NCI-H460 (cell line): Measurements from ENCODE around the gene DZIP1L. TPM values are rescaled to one million over a fixed set of nuclear protein-coding genes. Genes with fewer than 3 reads are reported as not detected.
"Not testable (repeated sequence)": the region's sequence is repeated elsewhere in the genome, so short reads cannot be mapped to it uniquely, and the experiment has no call there.

Source experiments
- DNase-seq: peaks from one replicate; pipeline ENCODE4 v3.0.0-alpha.2; 2016; ENCODE audit warnings: low read depth; ENCODE audit errors: extremely low read depth
- total RNA-seq: library from RNA; depleted of rRNA; stranded (reverse); fragments of >200 nt; shearing (Covaris generic); gene quantifications from 2 replicates; pipeline ENCODE4 v1.2.3, GENCODE V29; 2014

DZIP1L gene
- total RNA-seq, 1 experiment from 2014 or later, result 4.7 TPM

GRCh38 chr3:138114431-138114918 is 933 bp downstream of the DZIP1L start:
- peak; percentile 1 for DNase-seq

- no peak for DNase-seq
Measured at GRCh38 chr3:138113326-138113725, 2.1 kb downstream of the DZIP1L start.

GRCh38 chr3:138112362-138112761 is 3.0 kb downstream of the DZIP1L start:
- DNase-seq, result no peak

GRCh38 chr3:138105598-138105997 is 9.8 kb downstream of the DZIP1L start:
- no peak for DNase-seq

- DNase-seq, result no peak
Measured at GRCh38 chr3:138103466-138103865, 11.9 kb downstream of the DZIP1L start.

GRCh38 chr3:138101351-138101940 is 14.0 kb downstream of the DZIP1L start:
- not testable (repeated sequence) for DNase-seq

- no peak for DNase-seq
Measured at GRCh38 chr3:138099417-138099816, 16.0 kb downstream of the DZIP1L start.

GRCh38 chr3:138097192-138098172 is 17.9 kb downstream of the DZIP1L start:
- DNase-seq, result no peak

- no peak for DNase-seq
Measured at GRCh38 chr3:138093721-138094120, 21.7 kb downstream of the DZIP1L start.

GRCh38 chr3:138092023-138092422 is 23.4 kb downstream of the DZIP1L start:
- DNase-seq, result no peak

- no peak for DNase-seq
Measured at GRCh38 chr3:138089091-138089490, 26.3 kb downstream of the DZIP1L start.

GRCh38 chr3:138085745-138086144 is 29.7 kb downstream of the DZIP1L start:
- not testable (repeated sequence) for DNase-seq

- DNase-seq, result no peak
Measured at GRCh38 chr3:138084196-138084595, 31.2 kb downstream of the DZIP1L start.

- no peak for DNase-seq
Measured at GRCh38 chr3:138082992-138083386, 32.4 kb downstream of the DZIP1L start.

- DNase-seq, result no peak
Measured at GRCh38 chr3:138082085-138082991, 33.1 kb downstream of the DZIP1L start.

- no peak for DNase-seq
Measured at GRCh38 chr3:138081371-138082084, 33.9 kb downstream of the DZIP1L start.

- no peak for DNase-seq
Measured at GRCh38 chr3:138079901-138080300, 35.5 kb downstream of the DZIP1L start.

- no peak for DNase-seq
Measured at GRCh38 chr3:138078901-138079344, 36.5 kb downstream of the DZIP1L start.

- no peak for DNase-seq
Measured at GRCh38 chr3:138078096-138078495, 37.3 kb downstream of the DZIP1L start.

- no peak for DNase-seq
Measured at GRCh38 chr3:138072796-138073195, 42.6 kb downstream of the DZIP1L start.
